ENCODE measurements around the gene ATOX1. TPM values are rescaled to one million over a fixed set of nuclear protein-coding genes. Genes with fewer than 3 reads are reported as not detected.
"Not testable (repeated sequence)": the region's sequence is repeated elsewhere in the genome, so short reads cannot be mapped to it uniquely, and the experiment has no call there.

Gene ATOX1
- total RNA-seq, 1 donor from 2014 or later, result 72.9 TPM

DNA sequence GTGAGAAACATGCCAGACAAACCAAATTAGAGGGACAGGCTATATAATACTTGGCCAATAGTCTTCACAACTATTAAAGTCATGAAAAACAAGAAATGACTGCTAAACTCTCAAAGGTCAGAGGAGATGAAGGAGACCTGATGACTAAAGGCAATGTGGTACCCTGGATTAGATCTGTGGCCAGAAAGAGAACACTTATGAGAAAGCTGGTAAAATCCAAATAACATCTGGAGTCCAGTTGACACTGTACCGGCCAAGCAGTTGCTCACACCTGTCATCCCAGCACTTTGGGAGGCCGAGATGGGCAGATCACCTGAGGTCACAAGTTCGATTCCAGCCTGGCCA, 24.4 kb downstream of the ATOX1 start:
- ATAC-seq, result no peak
- no peak for DNase-seq (ENCODE audit: low spot score)

DNA sequence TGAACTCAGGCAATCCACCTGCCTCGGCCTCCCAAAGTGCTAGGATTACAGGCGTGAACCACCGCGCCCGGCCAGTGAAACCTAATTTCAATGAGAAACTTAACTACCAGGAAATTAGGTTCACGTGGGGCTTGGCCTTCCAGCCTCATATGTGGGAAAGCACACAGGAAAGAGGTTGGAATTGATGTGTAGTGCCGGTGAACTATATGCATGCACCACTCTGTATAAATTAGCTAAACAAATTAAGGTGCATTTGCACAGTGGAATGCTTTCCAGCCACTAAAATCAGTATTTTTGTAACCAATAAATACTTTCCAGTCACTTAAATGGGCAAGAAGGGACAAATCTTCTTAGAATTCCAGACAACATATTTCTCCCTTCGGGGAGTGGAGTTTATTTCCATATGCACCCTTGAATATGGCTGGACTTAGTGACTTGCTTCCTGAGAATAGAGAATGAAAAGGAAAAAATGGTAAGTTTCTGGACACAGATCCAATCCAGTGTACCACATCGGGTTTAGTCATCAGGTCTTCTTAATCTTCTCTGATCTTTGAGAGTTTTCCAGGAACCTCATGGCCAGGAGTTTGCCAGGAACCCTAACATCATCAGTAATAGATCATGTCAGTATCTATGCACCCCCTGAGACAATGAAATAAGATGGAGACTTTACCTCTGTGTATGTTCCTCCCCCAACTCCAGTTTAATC, 24.9 kb downstream of the ATOX1 start:
- no peak for ATAC-seq
- no peak for DNase-seq (ENCODE audit: low spot score)

DNA sequence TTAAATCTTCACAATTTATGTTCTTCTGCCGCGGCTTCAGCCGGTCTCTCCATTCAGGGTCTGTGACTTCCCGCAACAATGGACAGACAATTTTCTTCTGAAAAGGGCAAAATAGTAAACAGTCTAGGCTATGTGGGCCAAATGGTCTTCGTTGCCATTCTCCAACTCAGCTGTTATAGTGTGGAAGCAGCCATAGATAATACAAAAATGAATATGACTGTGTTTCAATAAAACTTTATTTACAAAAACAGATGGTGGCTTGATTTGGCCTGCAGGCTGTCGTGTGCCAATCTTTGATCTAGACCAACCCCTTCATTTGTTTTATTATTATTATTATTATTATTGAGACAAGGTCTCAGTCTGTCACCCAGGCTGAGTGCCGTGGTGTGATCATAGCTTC, 28.1 kb downstream of the ATOX1 start:
- ATAC-seq (no peak), DNase-seq (ENCODE audit: low spot score) (no peak)

DNA sequence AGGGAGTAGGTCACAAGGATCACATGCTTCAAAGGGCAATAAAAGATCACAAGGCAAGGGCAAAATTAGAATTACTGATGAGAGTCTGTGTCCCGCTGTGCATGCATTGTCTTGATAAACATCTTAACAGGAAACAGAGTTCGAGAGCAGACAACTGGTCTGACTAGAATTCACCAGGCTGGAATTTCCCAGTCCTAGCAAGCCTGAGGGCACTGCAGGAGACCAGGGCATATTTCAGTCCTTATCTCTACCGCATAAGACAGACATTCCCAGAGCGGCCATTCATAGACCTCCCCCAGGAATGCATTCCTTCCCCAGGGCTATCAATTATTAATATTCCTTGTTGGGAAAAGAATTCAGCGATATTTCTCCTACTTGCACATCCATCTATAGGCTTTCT, 28.8 kb downstream of the ATOX1 start:
- not testable (repeated sequence) for ATAC-seq; DNase-seq (ENCODE audit: low spot score)

DNA sequence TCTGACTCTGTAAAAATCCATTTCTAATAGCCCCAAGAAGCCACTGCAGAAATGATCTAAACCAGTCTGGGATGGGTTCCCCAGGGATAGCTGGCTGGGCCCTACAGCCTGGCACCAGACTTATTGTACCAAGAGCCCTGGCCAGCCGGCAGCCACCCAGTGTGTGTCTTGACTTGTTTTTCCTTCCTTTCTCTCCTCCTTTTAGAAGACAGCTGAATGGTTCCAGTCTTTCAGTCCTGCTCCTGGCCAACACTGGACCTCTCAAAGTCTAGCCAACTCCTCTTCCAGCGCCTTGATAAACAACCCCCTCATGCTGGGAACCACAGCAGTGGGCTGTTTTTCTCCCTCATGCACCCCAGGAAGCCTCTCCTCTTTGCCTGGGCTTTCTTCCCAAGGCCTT, 34.1 kb downstream of the ATOX1 start:
- ATAC-seq (no peak), DNase-seq (ENCODE audit: low spot score) (no peak)

DNA sequence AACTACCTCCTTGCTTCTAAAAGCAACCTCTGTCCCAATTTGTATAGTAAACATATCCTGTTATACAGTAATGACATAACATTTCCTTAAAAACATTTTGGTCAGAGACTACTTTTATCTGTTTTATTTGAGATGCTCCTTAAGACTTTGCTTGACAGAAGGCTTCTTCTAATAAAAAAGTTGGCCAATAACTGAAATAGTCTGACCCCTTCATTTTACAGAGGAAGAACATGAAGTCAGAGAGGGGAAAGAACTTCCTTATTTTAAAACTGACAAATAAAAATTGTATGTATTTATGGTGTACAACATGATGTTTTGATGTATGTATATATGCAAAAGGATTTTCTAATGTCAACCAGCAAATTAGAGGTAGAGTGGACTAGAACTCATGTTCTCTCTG, 35.9 kb downstream of the ATOX1 start:
- ATAC-seq, result no peak

DNA sequence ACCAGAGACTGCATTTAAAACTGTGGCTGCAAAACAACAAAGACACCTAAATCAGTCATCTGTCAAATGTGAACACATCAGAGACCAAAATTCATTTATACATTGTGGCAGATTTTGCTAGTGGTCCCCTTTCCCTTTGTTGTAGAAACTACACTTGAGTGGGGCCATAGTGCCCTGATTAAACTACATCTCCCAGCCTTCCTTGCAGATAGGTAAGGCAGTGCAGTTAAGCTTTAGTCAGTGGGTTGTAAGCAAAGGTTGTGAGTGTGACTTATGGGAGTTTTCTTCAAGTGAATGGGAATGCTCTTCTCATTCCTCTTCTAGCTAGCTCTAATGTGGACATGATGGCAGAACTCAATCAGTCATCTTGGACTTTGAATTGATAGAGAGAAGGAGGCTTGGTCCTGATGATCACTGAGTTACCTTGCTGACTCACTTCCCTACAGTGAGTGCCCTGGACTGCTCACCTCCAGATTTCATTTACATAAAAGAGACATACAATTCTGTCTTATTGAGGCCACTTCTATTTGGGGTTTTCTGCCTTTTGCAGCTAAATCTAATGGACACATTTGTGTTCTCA, 36.5 kb downstream of the ATOX1 start:
- DNase-seq (ENCODE audit: low spot score) (no peak), ATAC-seq (no peak)

More for the DNA sequence above, 35.9 kb downstream of the ATOX1 start:
- no peak for DNase-seq (ENCODE audit: low spot score)

DNA sequence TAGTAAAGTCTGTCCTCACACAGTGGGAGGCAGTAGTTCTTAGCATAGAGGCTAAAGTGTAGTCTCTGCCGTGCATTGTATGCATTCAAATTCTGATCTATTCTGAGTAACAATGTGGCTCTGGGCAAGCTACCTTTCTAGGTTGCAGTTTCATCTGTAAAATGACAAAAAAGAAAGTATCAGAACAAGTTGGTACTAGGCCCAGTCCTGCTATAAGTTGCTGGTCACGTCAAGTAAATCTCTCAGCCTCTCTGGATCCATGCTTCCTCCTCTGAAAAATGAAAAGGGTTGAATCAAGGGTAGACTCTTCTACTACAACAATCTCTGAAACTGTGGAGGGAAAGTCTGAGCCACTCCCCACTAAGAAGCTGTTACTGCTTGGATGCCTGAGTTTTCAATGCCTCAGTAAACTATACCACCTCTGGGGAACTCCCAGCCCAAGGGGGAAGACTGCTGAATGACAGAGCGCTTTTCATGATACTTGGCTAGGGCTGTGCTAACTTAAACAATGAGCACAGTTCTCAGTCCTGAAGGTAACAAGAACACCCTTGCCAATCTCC, 37.3 kb downstream of the ATOX1 start:
- ATAC-seq (no peak), DNase-seq (ENCODE audit: low spot score) (no peak)

DNA sequence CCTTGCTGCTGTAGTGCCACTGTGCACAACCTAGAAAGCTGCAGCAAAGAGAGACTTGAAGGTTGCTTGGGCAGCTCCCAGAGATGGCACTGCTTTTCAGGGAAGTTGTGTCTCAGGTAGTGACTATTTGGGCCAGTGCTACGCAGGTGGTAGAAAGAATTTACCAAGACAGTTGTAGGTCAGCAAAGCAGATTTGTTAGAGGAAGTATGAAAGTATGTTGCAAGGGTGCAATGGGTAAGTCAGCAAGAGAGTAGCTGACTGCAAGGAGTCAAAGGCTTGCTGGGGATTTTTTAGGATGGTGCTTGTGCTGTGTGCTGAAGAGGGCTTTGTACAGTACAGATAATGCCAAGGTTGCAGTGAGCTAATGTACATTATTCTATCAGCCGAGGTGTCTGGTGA, 38.2 kb downstream of the ATOX1 start:
- ATAC-seq, result no peak

DNA sequence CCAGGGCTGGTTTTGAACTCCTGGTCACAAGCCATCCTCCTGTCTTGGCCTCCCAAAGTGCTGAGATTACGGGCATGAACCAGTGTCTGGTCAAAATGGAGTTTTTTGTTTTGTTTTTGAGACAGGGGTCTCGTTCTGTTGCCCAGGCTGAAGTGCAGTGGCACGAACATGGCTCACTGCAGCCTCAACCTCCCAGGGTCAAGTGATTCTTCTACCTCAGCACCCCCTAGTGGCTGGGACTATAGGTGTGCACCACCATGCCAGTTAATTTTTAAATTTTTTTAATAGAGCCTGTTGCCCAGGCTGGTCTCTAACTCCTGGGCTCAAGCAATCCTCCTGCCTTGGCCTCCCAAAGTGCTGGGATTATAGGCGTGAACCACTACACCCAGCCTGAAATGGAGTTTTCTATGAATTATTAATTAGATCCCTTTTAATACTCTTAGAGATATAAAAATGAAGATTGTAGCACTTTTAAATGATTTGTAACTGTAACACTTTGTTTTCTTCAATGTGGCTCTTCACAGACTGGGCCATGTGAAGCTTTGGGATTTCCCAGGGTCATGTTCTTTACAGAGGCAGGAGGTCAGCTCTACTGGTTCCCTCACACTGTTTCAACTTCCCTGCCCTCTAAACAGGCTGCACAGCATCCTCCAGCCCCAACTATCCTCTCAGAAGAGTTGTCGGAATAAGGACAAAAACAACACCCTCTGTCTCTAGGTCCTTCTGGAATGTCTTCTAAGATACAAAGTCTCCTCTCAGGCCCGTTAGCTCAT, 39.0 kb downstream of the ATOX1 start:
- ATAC-seq, result peak; percentile 40
- no peak for DNase-seq (ENCODE audit: low spot score)

More for the DNA sequence above, 38.2 kb downstream of the ATOX1 start:
- no peak for DNase-seq (ENCODE audit: low spot score)

DNA sequence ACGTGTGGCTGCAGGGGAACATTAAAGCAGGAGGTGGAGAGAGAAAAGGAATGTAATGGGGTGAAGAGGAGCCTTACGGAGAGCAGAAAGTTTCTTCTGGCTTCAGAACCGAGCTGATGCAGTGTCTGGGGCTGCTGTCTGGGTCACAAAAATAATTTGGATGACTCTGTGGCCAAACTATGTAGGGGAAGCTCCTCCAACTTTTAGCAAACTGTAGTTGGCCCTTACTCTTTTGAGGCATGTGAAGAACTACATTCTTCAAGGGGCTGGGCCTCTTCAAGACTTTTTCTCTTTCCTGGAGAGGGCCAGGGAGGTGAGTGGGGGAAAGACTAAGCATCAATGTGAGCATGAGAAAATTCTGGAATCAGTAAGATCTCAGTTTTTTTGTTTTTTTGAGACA, 39.8 kb downstream of the ATOX1 start:
- ATAC-seq, result no peak
- no peak for DNase-seq (ENCODE audit: low spot score)

DNA sequence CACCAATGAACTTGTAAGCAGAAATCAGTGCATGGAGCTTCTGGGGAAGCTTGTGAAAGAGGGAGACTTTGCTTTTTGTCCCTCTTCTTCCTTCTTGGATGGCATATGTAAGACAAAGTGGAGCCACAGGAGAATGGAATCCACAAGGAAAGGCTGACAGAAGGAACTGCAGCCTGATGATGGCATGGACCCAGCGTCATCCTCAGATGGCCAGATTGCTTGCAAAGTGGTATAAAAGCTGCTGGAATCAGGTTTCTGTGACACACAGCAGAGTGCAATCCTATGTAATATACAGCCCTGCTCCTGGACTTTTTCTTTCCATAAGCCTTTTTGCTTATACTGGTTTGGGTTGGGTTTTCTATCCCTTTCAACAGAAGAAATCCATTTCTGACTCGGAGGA, 40.3 kb downstream of the ATOX1 start:
- DNase-seq (ENCODE audit: low spot score) (no peak), ATAC-seq (no peak)

DNA sequence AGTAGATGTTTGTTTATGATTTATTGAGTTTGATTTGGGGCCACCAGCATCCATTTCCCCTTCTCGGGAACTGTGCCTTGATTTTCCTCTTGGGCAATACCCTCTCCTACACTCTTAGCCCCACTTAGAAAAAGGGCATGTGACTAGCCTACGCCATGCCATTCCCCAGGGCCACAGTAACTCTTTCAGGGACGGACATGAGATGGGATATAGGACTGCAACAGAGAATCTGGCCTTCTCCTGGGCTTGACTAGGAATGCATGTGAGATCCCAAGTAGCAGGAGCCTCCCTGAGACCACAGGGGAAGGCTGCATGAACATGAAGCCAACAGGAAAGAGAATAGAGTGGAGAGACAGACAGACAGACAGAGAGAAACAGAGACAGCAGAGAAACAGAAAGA, 41.0 kb downstream of the ATOX1 start:
- no peak for DNase-seq (ENCODE audit: low spot score)
- ATAC-seq, result no peak

DNA sequence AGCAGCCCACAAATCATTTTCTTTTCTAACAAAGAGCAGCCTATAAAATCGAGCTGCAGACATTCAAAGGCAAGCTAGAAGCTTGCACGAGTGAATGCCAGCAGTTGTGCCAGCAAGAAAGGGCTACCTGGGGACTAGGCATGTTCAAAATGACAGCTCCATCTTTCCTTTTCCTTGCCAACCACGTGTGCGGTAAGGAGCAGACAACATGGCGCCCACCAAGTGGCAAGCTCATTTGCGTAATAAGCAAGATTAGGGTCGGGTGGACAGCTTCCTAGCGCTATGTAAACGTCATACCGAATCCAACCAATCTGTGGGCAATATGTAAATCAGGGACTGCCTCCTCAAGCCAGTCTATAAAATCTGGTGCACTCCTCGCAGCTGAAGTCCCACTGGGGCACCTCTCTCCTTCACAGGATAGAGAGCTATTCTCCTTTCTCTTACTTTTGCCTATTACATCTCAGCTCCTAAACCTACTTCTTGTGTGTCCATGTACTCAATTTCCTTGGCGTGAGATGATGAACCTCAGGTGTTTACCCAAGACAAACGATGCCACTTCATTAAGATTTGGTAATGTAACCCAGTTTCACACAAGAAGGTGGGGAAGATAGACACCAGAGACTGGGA, 49.2 kb downstream of the ATOX1 start:
- DNase-seq (ENCODE audit: low spot score), result no peak
- no peak for ATAC-seq

DNA sequence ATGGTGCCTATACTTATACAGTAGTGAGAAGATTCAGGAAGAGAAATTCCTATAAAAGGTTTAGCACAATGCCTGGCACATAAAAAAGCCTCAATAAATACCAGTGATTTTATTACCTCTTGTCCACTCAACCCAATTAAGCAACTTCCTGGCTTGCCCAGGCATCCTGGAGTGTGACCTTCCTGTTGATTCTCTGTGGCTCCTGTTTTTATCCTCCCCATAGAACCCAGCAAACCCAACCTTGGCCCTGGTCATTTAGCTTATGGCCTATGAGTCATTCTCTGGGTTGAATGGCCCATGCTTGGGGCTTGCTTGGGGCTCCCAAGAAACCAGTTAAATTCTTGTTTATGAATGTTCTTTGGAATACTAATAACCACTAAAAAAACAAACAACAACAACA, 50.3 kb downstream of the ATOX1 start:
- DNase-seq (ENCODE audit: low spot score), result no peak
- ATAC-seq, result no peak

DNA sequence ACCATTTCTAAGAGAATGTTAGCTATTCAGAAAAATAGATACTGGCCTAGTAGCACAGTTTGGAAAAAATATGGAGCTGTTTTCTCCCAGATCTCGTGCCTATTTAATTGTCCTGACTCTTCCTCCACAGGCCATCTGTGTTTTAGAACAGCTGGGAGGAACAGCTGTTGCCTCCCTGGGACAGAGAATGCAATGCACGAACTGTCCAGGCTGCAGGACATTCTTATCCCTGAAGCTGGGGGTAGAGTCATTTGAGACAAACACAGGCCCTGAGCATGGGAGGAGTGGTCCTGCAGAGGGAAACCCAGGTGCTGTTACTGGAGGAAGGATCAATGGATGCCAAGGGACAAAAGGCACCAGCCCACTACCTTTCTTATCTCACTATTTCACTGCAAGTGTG, 50.9 kb downstream of the ATOX1 start:
- DNase-seq (ENCODE audit: low spot score), result no peak
- ATAC-seq, result no peak

DNA sequence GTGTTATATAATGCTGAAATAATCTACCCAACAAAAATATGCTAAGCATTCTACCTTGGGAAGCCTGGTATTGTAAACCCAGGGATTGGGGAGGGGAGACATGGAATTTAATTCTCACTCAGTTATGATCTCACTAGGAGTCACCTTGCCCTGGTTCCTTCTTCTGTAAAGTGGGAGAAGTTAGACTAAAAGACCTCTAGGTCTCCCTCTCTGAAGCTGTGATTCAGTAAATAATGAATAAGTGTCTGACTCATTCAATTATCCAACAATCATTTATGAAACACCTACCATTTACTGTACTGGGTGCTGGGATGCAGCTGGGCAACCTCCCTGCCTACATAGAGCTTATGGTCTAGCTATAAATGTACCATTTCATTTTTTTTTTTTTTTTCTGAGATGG, 51.5 kb downstream of the ATOX1 start:
- ATAC-seq, result no peak
- DNase-seq (ENCODE audit: low spot score), result no peak

DNA sequence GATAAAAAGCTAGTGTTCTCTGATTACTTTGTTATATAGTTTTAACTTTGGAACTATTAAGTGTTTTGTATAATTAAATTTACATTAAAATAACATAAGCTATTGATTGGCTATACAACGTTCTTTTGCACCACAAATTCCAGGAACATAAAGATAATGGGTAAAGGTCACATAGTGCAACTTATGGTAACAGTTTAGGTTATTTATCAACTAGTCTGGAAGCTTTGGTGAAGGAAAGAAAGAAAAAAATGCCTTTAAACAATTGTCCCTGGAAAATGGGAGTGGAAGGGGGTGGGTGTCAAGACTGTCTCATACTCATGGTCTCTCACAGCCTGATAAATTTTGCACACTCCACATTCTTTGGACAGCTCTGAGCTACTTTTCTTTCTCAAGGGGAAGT, 54.7 kb downstream of the ATOX1 start:
- no peak for DNase-seq (ENCODE audit: low spot score)

DNA sequence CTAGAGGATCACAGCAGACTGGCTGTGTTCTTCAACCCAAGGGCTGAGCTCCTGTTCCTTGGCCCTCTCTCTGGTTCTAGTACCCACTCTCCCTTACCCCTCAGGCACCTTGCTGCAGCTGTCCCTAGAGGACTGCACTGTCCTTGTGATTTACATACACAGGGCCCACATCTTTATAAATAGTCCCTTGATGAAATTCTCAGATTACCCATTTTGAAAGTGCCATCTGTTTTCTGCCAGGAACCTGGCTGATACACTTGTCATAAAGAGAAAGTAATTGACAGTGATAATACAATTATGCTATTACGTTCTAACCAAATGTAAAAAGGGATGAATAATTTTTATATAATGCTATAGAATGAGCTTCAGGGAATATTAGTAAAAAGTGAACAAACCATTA, 55.2 kb downstream of the ATOX1 start:
- ATAC-seq (no peak), DNase-seq (ENCODE audit: low spot score) (no peak)

More for the DNA sequence above, 54.7 kb downstream of the ATOX1 start:
- no peak for ATAC-seq

DNA sequence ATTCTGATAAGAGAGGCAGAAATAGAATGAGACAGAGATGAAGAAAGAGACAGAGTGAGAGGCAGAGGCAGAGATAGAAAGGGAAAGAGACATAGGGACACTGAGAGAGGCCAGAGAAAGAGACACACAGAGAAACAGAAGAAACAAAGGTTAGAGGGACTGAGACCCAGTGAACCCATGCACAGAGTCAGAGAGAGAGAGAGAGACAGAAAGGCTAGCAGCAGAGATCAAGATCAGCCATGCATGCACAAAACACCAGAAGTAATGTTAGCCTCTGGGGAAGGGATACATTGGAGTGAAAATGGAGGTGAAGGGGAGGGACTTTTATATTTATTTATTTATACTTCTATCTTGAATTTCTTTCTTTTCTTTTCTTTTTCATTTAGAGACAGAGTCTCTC, 57.6 kb downstream of the ATOX1 start:
- DNase-seq (ENCODE audit: low spot score) (no peak), ATAC-seq (no peak)

DNA sequence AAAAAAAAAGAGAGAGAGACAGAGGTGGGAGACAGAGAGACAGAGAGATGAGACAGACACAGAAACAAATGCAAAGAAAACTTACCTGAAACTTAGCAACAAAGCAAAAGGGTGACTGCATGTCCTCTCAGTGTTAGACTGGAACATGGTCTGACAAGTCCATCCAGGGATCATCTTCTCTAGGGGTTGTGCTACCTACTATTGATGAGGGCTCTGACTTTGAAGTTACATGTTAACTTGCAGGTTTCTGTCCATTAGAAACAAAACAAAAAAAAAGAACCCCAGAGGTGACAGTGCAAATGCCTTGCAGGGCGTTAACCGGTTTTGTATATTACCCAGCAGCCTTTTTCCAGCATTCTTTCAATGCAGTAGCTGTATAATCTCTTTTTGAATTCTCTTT, 58.1 kb downstream of the ATOX1 start:
- ATAC-seq, result no peak
- DNase-seq (ENCODE audit: low spot score), result no peak
